ENCODE results near the gene MICAL1.

The MICAL1 gene

DNA sequence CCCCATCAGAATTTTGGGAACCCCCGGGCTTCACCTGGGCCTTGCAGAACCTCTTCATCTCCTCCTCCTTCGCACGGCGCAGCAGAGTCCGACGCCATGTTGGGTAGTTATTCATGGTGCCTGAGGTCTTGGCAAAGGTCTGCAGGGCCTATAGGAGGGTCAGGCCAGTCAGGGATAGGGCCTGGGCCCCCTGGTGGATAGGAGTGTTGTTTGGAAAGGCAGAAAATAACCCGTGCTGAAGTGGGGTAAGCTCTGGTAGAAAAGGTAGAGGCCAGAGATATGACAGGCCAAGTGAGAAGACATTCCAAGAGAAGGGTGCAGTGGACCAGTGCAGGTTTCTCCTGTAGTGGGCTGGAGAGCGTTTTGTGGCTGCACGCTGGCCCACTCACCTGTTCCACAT is 10.2 kb downstream of the MICAL1 start:
- Histone ChIP-seq H3K9me3 (replicated peaks; ENCODE audit: insufficient read depth, low read length) (no peaks in the 10 kb centered on the region), H3K4me1 (ENCODE audit: low read length) (0 out of 2 replicates have a peak, but pooled peaks cover 6% of the 10 kb centered on the region), H3K9ac (ENCODE audit: low read length) (no peak overlapping the region), H3F3A (ENCODE audit: insufficient read depth, low read length) (peaks cover 6% of the 10 kb centered on the region; the same call in 1 of the 2 replicates), H2AFZ (ENCODE audit: low read length) (no peak overlapping the region), H4K20me1 (ENCODE audit: insufficient read depth, low read length) (no peaks in the 10 kb centered on the region), H3K9me2 (replicated peaks; ENCODE audit: insufficient read depth, low read length) (no peaks in the 10 kb centered on the region), H3K79me2 (ENCODE audit: low read length) (peaks cover 22% of the 10 kb centered on the region), H3K4me2 (ENCODE audit: low read depth, low read length) (no peak overlapping the region), H3K27ac (ENCODE audit: low read length) (no peak overlapping the region), H3K36me3 (replicated peaks; ENCODE audit: insufficient read depth, low read length) (no peaks in the 10 kb centered on the region; the same call in 1 of the 2 replicates), H3K4me3 (ENCODE audit: low read length) (no peak overlapping the region), H3K27me3 (replicated peaks; ENCODE audit: insufficient read depth, low read length) (no peaks in the 10 kb centered on the region)
- TF ChIP-seq CTCF (IDR thresholded peaks at IDR 0.05; ENCODE audit: low read length) (no peak), EZH2 (optimal IDR thresholded peaks at IDR 0.05; ENCODE audit: low read depth, low read length) (no peak), EZH2phosphoT487 (IDR thresholded peaks at IDR 0.05; ENCODE audit: low read length) (no peak)
- no peak for DNase-seq

GRCh38 chr6:109443425-109443950 is 12.1 kb downstream of the MICAL1 start:
- H3F3A ChIP-seq (ENCODE audit: insufficient read depth, low read length) = peaks cover 6% of the 10 kb centered on the region; the same call in 1 of the 2 replicates
- H3K36me3 ChIP-seq (replicated peaks; ENCODE audit: insufficient read depth, low read length) = no peaks in the 10 kb centered on the region; the same call in 1 of the 2 replicates
- H3K9me2 ChIP-seq (replicated peaks; ENCODE audit: insufficient read depth, low read length) = no peaks in the 10 kb centered on the region
- DNase-seq = no peak
- no peaks in the 10 kb centered on the region for H3K27me3 ChIP-seq (replicated peaks; ENCODE audit: insufficient read depth, low read length)
- TF ChIP-seq EZH2phosphoT487 (IDR thresholded peaks at IDR 0.05; ENCODE audit: low read length) = no peak
- TF ChIP-seq EZH2 (optimal IDR thresholded peaks at IDR 0.05; ENCODE audit: low read depth, low read length) = no peak
- no peak for TF ChIP-seq CTCF (IDR thresholded peaks at IDR 0.05; ENCODE audit: low read length)
- H3K27ac ChIP-seq (ENCODE audit: low read length) = no peak overlapping the region
- peaks cover 22% of the 10 kb centered on the region for H3K79me2 ChIP-seq (ENCODE audit: low read length)
- H2AFZ ChIP-seq (ENCODE audit: low read length) = no peak overlapping the region
- no peaks in the 10 kb centered on the region for H3K9me3 ChIP-seq (replicated peaks; ENCODE audit: insufficient read depth, low read length)
- no peak overlapping the region for H3K4me3 ChIP-seq (ENCODE audit: low read length)
- H3K9ac ChIP-seq (ENCODE audit: low read length) = no peak overlapping the region
- H4K20me1 ChIP-seq (ENCODE audit: insufficient read depth, low read length) = no peaks in the 10 kb centered on the region
- no peak overlapping the region for H3K4me2 ChIP-seq (ENCODE audit: low read depth, low read length)
- 0 out of 2 replicates have a peak, but pooled peaks cover 6% of the 10 kb centered on the region for H3K4me1 ChIP-seq (ENCODE audit: low read length)

DNA sequence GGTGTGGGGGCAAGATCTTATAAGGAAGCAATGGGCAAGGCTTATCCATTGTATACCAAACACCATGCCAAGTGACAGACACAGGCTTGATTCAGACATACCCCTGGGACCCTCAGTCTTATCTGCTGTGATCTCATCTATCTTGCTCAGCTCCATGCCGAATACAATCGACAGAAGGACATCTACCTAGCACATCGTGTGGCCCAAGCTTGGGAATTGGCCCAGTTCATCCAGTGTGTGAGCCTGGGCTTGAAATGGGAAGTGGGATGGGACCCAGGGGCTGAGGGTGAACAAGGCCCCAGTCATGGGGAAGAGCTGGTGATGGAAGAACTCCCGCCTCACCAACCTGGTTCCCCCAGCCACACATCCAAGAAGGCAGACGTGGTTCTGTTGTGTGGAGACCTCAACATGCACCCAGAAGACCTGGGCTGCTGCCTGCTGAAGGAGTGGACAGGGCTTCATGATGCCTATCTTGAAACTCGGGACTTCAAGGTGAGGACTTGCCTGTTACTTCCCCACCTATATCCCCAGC is 13.1 kb downstream of the MICAL1 start:
- Histone ChIP-seq H3K9ac (ENCODE audit: low read length) (no peak overlapping the region), H3F3A (ENCODE audit: insufficient read depth, low read length) (peaks cover 6% of the 10 kb centered on the region; the same call in 1 of the 2 replicates), H2AFZ (ENCODE audit: low read length) (no peak overlapping the region), H3K4me1 (ENCODE audit: low read length) (0 out of 2 replicates have a peak, but pooled peaks cover 6% of the 10 kb centered on the region), H3K4me3 (ENCODE audit: low read length) (no peak overlapping the region; the same call in 1 of the 2 replicates), H3K79me2 (ENCODE audit: low read length) (peaks cover 22% of the 10 kb centered on the region), H3K9me2 (replicated peaks; ENCODE audit: insufficient read depth, low read length) (no peaks in the 10 kb centered on the region), H4K20me1 (ENCODE audit: insufficient read depth, low read length) (no peaks in the 10 kb centered on the region), H3K36me3 (replicated peaks; ENCODE audit: insufficient read depth, low read length) (no peaks in the 10 kb centered on the region; the same call in 1 of the 2 replicates), H3K9me3 (replicated peaks; ENCODE audit: insufficient read depth, low read length) (no peaks in the 10 kb centered on the region), H3K27me3 (replicated peaks; ENCODE audit: insufficient read depth, low read length) (no peaks in the 10 kb centered on the region), H3K4me2 (ENCODE audit: low read depth, low read length) (no peak overlapping the region), H3K27ac (ENCODE audit: low read length) (no peak overlapping the region)
- TF ChIP-seq EZH2phosphoT487 (IDR thresholded peaks at IDR 0.05; ENCODE audit: low read length) (no peak), CTCF (IDR thresholded peaks at IDR 0.05; ENCODE audit: low read length) (no peak), EZH2 (optimal IDR thresholded peaks at IDR 0.05; ENCODE audit: low read depth, low read length) (no peak)
- no peak for DNase-seq

Measured in MM.1S (cell line).